ENCODE measurements around the gene GJB2. TPM values are rescaled to one million over a fixed set of nuclear protein-coding genes. Genes with fewer than 3 reads are reported as not detected.

Gene GJB2
- polyA plus RNA-seq, 1 donor (not counting 4 experiments of a cell fraction or from before 2014, with no cell fraction given), result 374 TPM

- Histone ChIP-seq H3K4me3 (ENCODE audit: control insufficient read depth in 2 of 3, extremely low read depth in 1 of 3, insufficient read depth in 2 of 3, low read depth in 1 of 3, low read length in 3 of 3) (no peak overlapping the region), H3K79me2 (ENCODE audit: control insufficient read depth, insufficient read depth, low read length) (no peaks in the 10 kb centered on the region), H3K4me1 (ENCODE audit: control insufficient read depth, extremely low read depth, insufficient read depth, low read length) (peaks cover 3% of the 10 kb centered on the region), H3K36me3 (ENCODE audit: control insufficient read depth in 2 of 2, extremely low read depth in 1 of 2, insufficient read depth in 2 of 2, low read length in 2 of 2) (no peaks in the 10 kb centered on the region), H3K9me1 (ENCODE audit: control insufficient read depth, extremely low read depth, insufficient read depth, low read length) (no peaks in the 10 kb centered on the region), H3K9ac (ENCODE audit: control insufficient read depth, extremely low read depth, insufficient read depth, low read length) (no peak overlapping the region), H3K27ac (ENCODE audit: control insufficient read depth, insufficient read depth, low read length) (no peak overlapping the region), H2AFZ (ENCODE audit: control insufficient read depth, low read length) (no peak overlapping the region), H3K27me3 (ENCODE audit: control insufficient read depth, extremely low read depth, insufficient read depth, low read length) (peaks cover under 1% of the 10 kb centered on the region), H3K9me3 (ENCODE audit: control insufficient read depth, low read depth, low read length) (no peaks in the 10 kb centered on the region), H4K20me1 (ENCODE audit: control insufficient read depth, extremely low read depth, insufficient read depth, low read length) (no peaks in the 10 kb centered on the region), H3K4me2 (ENCODE audit: control insufficient read depth, extremely low read depth, insufficient read depth, low read depth, low read length) (no peak overlapping the region)
- dilution Hi-C loops (cut with MboI; ENCODE audit: extremely low pct_ligation_motif_present, low sequenced_read_pairs), result no loop called here
- FAIRE-seq (no peak), DNase-seq (ENCODE audit: low read depth, low spot score) (no peak)
- TF ChIP-seq, protein P1, sequence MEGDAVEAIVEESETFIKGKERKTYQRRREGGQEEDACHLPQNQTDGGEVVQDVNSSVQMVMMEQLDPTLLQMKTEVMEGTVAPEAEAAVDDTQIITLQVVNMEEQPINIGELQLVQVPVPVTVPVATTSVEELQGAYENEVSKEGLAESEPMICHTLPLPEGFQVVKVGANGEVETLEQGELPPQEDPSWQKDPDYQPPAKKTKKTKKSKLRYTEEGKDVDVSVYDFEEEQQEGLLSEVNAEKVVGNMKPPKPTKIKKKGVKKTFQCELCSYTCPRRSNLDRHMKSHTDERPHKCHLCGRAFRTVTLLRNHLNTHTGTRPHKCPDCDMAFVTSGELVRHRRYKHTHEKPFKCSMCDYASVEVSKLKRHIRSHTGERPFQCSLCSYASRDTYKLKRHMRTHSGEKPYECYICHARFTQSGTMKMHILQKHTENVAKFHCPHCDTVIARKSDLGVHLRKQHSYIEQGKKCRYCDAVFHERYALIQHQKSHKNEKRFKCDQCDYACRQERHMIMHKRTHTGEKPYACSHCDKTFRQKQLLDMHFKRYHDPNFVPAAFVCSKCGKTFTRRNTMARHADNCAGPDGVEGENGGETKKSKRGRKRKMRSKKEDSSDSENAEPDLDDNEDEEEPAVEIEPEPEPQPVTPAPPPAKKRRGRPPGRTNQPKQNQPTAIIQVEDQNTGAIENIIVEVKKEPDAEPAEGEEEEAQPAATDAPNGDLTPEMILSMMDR (optimal IDR thresholded peaks at IDR 0.05 in 1 of 3, IDR thresholded peaks at IDR 0.05 in 1 of 3, conservative IDR thresholded peaks at IDR 0.05 in 1 of 3; ENCODE audit: extremely low read depth in 1 of 3, insufficient read depth in 2 of 3, low read length in 3 of 3), result no peak
- TF ChIP-seq EZH2 (IDR thresholded peaks at IDR 0.05; ENCODE audit: low read length), result no peak
Observed at GRCh38 chr13:20227730-20228129, 35.0 kb upstream of the GJB2 start.

DNA sequence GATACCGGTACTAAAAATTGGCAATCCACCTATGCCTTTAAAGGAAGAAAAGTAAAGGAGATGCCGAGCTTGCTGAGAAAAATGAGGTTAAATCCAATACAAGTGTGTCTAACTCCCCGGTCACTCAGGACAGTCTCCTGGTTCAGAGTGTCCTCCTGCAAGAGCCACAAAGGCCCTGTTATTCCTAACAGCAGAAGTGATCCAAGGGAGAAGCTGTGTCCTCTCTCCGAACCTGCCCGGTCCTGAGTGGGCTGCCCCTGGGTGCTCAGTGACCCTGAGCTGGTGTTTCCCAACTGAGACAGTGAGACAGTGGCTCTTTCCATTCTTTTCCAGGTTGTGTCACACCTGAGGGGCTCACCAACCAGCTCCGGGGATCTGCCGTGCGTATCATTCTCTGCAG lies 34.5 kb upstream of the GJB2 start:
- Histone ChIP-seq H3K27me3 (ENCODE audit: control insufficient read depth, extremely low read depth, insufficient read depth, low read length) (no peaks in the 10 kb centered on the region), H3K4me3 (ENCODE audit: control insufficient read depth in 2 of 3, extremely low read depth in 1 of 3, insufficient read depth in 2 of 3, low read depth in 1 of 3, low read length in 3 of 3) (no peak overlapping the region), H3K4me1 (ENCODE audit: control insufficient read depth, extremely low read depth, insufficient read depth, low read length) (no peaks in the 10 kb centered on the region), H4K20me1 (ENCODE audit: control insufficient read depth, extremely low read depth, insufficient read depth, low read length) (no peaks in the 10 kb centered on the region), H3K79me2 (ENCODE audit: control insufficient read depth, insufficient read depth, low read length) (no peaks in the 10 kb centered on the region), H2AFZ (ENCODE audit: control insufficient read depth, low read length) (no peak overlapping the region), H3K9me3 (ENCODE audit: control insufficient read depth, low read depth, low read length) (no peaks in the 10 kb centered on the region), H3K4me2 (ENCODE audit: control insufficient read depth, extremely low read depth, insufficient read depth, low read depth, low read length) (no peak overlapping the region), H3K9ac (ENCODE audit: control insufficient read depth, extremely low read depth, insufficient read depth, low read length) (no peak overlapping the region), H3K27ac (ENCODE audit: control insufficient read depth, insufficient read depth, low read length) (no peak overlapping the region), H3K9me1 (ENCODE audit: control insufficient read depth, extremely low read depth, insufficient read depth, low read length) (no peaks in the 10 kb centered on the region), H3K36me3 (ENCODE audit: control insufficient read depth in 2 of 2, extremely low read depth in 1 of 2, insufficient read depth in 2 of 2, low read length in 2 of 2) (no peaks in the 10 kb centered on the region)
- FAIRE-seq, result no peak
- TF ChIP-seq, protein P1 (optimal IDR thresholded peaks at IDR 0.05 in 1 of 3, IDR thresholded peaks at IDR 0.05 in 1 of 3, conservative IDR thresholded peaks at IDR 0.05 in 1 of 3; ENCODE audit: extremely low read depth in 1 of 3, insufficient read depth in 2 of 3, low read length in 3 of 3), result no peak
- TF ChIP-seq EZH2 (IDR thresholded peaks at IDR 0.05; ENCODE audit: low read length), result no peak
- no peak for DNase-seq (ENCODE audit: low read depth, low spot score)
- dilution Hi-C loops (cut with MboI; ENCODE audit: extremely low pct_ligation_motif_present, low sequenced_read_pairs), result no loop called here
